ENCODE results near the gene NMUR1. TPM values are rescaled to one million over a fixed set of nuclear protein-coding genes. Genes with fewer than 3 reads are reported as not detected.

The NMUR1 gene
- polyA plus RNA-seq, 1 of the 3 experiments (the other 2 are of a cell fraction), result not detected

- no peak overlapping the region for H3K4me2 ChIP-seq
- 68% methylated on average over 14 of the region's 14 CpGs for WGBS (ENCODE audit: low lambda C conversion rate)
- no peak overlapping the region for H2AFZ ChIP-seq (ENCODE audit: low read depth)
Observed at GRCh38 chr2:231545105-231545902, 15.1 kb upstream of the NMUR1 start.

GRCh38 chr2:231542136-231542535 lies 11.9 kb upstream of the NMUR1 start:
- no peaks in the 10 kb centered on the region for H3K36me3 ChIP-seq (replicated peaks in 1 of 2; ENCODE audit: control insufficient read depth in 1 of 2, insufficient read depth in 2 of 2, low read length in 1 of 2)
- no peak overlapping the region for H3K27ac ChIP-seq (ENCODE audit: low read depth in 2 of 2, low read length in 1 of 2)
- H3K9me2 ChIP-seq, result no peaks in the 10 kb centered on the region
- H3K9ac ChIP-seq, result no peak overlapping the region
- no peaks in the 10 kb centered on the region for H3F3A ChIP-seq (replicated peaks; ENCODE audit: insufficient read depth)
- 64% methylated on average over 3 of the region's 3 CpGs for whole genome bisulfite sequencing (ENCODE audit: low lambda C conversion rate)
- H4K20me1 ChIP-seq (ENCODE audit: insufficient read depth), result no peaks in the 10 kb centered on the region
- H3K4me3 ChIP-seq (ENCODE audit: low read depth in 2 of 2, low read length in 1 of 2), result no peak overlapping the region
- no peak overlapping the region for H2AFZ ChIP-seq (ENCODE audit: low read depth)
- H3K4me2 ChIP-seq, result no peak overlapping the region
- peaks cover 0 to 6% of the 10 kb centered on the region in 2 experiments; a peak in 1 of 4 replicates for H3K4me1 ChIP-seq (ENCODE audit: control insufficient read depth in 1 of 2, insufficient read depth in 2 of 2, low read depth in 1 of 2, low read length in 1 of 2)
- ChIA-PET POLR2A (no interaction called here), CTCF (interaction anchor here (1.4 kb wide), 1 partner anchor 21 kb away, joined by 4 read pairs; no protein-coding TSS in a partner anchor)
- H3K9me3 ChIP-seq, result peaks cover 3% of the 10 kb centered on the region; the same call in 1 of the 2 replicates
- DNase-seq, result no peak
- H3K27me3 ChIP-seq (ENCODE audit: insufficient read depth), result no peaks in the 10 kb centered on the region; the same call in 1 of the 2 replicates
- TF ChIP-seq FOSL2 (IDR thresholded peaks at IDR 0.05; ENCODE audit: borderline replicate concordance, low read depth) (no peak), YY1 (IDR thresholded peaks at IDR 0.05; ENCODE audit: low read depth) (no peak), ELF1 (IDR thresholded peaks at IDR 0.05) (no peak), EP300 (IDR thresholded peaks at IDR 0.05; ENCODE audit: borderline replicate concordance in 1 of 2, low read depth in 1 of 2, low read length in 1 of 2) (no peak), RXRA (IDR thresholded peaks at IDR 0.05; ENCODE audit: borderline replicate concordance, low read depth) (no peak), SIN3A (IDR thresholded peaks at IDR 0.05; ENCODE audit: borderline replicate concordance, low read depth, low read length) (no peak), SMC3 (IDR thresholded peaks at IDR 0.05; ENCODE audit: low read depth, low read length) (no peak), JUND (IDR thresholded peaks at IDR 0.05) (no peak), NFIC (IDR thresholded peaks at IDR 0.05; ENCODE audit: borderline replicate concordance) (no peak), TEAD4 (IDR thresholded peaks at IDR 0.05; ENCODE audit: borderline replicate concordance, insufficient read depth) (no peak), RCOR1 (IDR thresholded peaks at IDR 0.05; ENCODE audit: low read length) (no peak), POLR2AphosphoS5 (IDR thresholded peaks at IDR 0.05; ENCODE audit: low read depth, low read length) (no peak), NRF1 (IDR thresholded peaks at IDR 0.05; ENCODE audit: low read depth, low read length) (no peak), MEF2A (IDR thresholded peaks at IDR 0.05; ENCODE audit: borderline replicate concordance, low read depth) (no peak), CHD2 (IDR thresholded peaks at IDR 0.05; ENCODE audit: low read length, partially characterized antibody) (no peak), FOXM1 (IDR thresholded peaks at IDR 0.05; ENCODE audit: low read depth) (no peak), REST (IDR thresholded peaks at IDR 0.05; ENCODE audit: low read depth, low read length) (no peak), TAF1 (IDR thresholded peaks at IDR 0.05; ENCODE audit: borderline replicate concordance, low read depth, low read length) (no peak)
- H3K79me2 ChIP-seq (ENCODE audit: insufficient read depth), result no peaks in the 10 kb centered on the region

More at GRCh38 chr2:231545105-231545902, 15.1 kb upstream of the NMUR1 start:
- Histone ChIP-seq H3K27me3 (ENCODE audit: insufficient read depth) (no peaks in the 10 kb centered on the region), H3K36me3 (replicated peaks in 1 of 2; ENCODE audit: control insufficient read depth in 1 of 2, insufficient read depth in 2 of 2, low read length in 1 of 2) (no peaks in the 10 kb centered on the region), H3K4me3 (ENCODE audit: low read depth in 2 of 2, low read length in 1 of 2) (no peak overlapping the region), H4K20me1 (ENCODE audit: insufficient read depth) (no peaks in the 10 kb centered on the region), H3K27ac (ENCODE audit: low read depth in 2 of 2, low read length in 1 of 2) (no peak overlapping the region; a peak in 1 of 4 replicates), H3K9me2 (no peaks in the 10 kb centered on the region), H3K79me2 (ENCODE audit: insufficient read depth) (no peaks in the 10 kb centered on the region), H3K9ac (no peak overlapping the region), H3K4me1 (ENCODE audit: control insufficient read depth in 1 of 2, insufficient read depth in 2 of 2, low read depth in 1 of 2, low read length in 1 of 2) (peaks cover 0 to 6% of the 10 kb centered on the region in 2 experiments; a peak in 1 of 4 replicates), H3K9me3 (peaks cover 3% of the 10 kb centered on the region; the same call in 1 of the 2 replicates), H3F3A (replicated peaks; ENCODE audit: insufficient read depth) (no peaks in the 10 kb centered on the region)
- POLR2A ChIA-PET, result no interaction called here
- CTCF ChIA-PET, result interaction anchor here (0.8 to 4.2 kb wide), 3 partner anchors 13 to 28 kb away, joined by 4 to 16 read pairs (median 7); partner anchors contain the start of gene NMUR1
- DNase-seq, result no peak
- TF ChIP-seq FOSL2 (IDR thresholded peaks at IDR 0.05; ENCODE audit: borderline replicate concordance, low read depth) (no peak), RXRA (IDR thresholded peaks at IDR 0.05; ENCODE audit: borderline replicate concordance, low read depth) (no peak), RAD21 (IDR thresholded peaks at IDR 0.05; ENCODE audit: low read length) (no peak), IRF3 (IDR thresholded peaks at IDR 0.05; ENCODE audit: low read depth, low read length) (no peak), SIN3A (IDR thresholded peaks at IDR 0.05; ENCODE audit: borderline replicate concordance, low read depth, low read length) (no peak), MEF2A (IDR thresholded peaks at IDR 0.05; ENCODE audit: borderline replicate concordance, low read depth) (no peak)

Measured in SK-N-SH (cell line).